Neutrophil (primary cell): ENCODE measurements around the gene SLC25A23.

ENCODE experiments used
- H3K27ac ChIP-seq: fragments of 200-600 bp; sonication (generic); 2 replicates; pipeline ENCODE4 v1.5.1; 2016; ENCODE audit warnings: mild to moderate bottlenecking, moderate library complexity
- H3K27me3 ChIP-seq: fragments of 200-600 bp; sonication (generic); 2 replicates; pipeline ENCODE4 v1.6.0; 2016; ENCODE audit warnings: mild to moderate bottlenecking
- H3K36me3 ChIP-seq: fragments of 200-600 bp; sonication (generic); 2 replicates; pipeline ENCODE4 v1.5.1; 2017
- H3K4me1 ChIP-seq, 2 experiments: fragments of 200-600 bp in 1 of 2; sonication (generic) in 1 of 2; 1 replicate in 1 of 2; 2 replicates in 1 of 2; pipeline versions ENCODE4 v1.5.1 to v1.6.1; 2013 to 2016; ENCODE audit warnings: low read depth in 1 of 2, low read length in 1 of 2, mild to moderate bottlenecking in 1 of 2, moderate library complexity in 1 of 2; ENCODE audit not compliant: control insufficient read depth in 1 of 2, insufficient read depth in 1 of 2
- H3K4me3 ChIP-seq, 2 experiments: fragments of 200-600 bp in 1 of 2; sonication (generic) in 1 of 2; 1 replicate in 1 of 2; 2 replicates in 1 of 2; pipeline ENCODE4 v1.5.1; 2013 to 2016; ENCODE audit warnings: low read depth in 1 of 2, low read length in 1 of 2, mild to moderate bottlenecking in 1 of 2, moderate library complexity in 1 of 2
- H3K9me3 ChIP-seq: fragments of 200-600 bp; sonication (generic); 2 replicates; pipeline ENCODE4 v1.5.1; 2016
- TF ChIP-seq, protein P1 (sequence below): fragments of 200-600 bp; sonication (generic); IDR thresholded peaks from 2 replicates; pipeline ENCODE4 v1.5.1; 2016; ENCODE audit warnings: antibody characterized with exemption

The SLC25A23 gene

DNA sequence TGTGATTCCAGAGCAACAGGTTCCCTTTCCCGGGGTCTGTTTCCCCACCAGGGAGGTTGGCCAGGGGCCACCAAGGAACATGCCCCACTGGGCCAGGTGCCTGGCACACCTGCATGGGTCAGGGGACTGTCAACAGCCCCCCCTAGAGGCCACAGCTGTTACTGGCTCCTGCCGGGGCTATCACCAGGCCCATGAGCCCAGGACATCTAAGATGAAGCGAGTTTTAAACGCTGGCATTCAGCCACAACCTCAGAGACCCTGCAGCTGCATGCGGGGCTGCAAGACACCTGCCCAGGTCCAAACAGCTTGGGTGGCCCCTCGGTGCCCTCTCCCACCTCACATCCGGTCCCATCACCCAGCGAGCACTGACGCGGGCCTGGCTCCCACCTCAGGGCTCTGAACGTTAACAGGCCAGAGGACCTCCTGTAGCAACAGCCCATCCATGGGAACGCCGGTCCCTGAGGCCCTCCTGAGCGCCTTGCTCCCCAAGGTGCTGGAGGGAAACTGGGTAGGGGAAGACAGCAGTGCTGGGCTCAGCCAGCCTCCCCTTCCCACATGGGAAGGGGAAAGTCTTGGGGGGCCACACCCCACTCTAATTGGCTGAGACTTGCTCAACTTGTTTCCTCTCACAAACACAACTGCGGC is 47.0 kb downstream of the SLC25A23 start:
- TF ChIP-seq, protein P1, sequence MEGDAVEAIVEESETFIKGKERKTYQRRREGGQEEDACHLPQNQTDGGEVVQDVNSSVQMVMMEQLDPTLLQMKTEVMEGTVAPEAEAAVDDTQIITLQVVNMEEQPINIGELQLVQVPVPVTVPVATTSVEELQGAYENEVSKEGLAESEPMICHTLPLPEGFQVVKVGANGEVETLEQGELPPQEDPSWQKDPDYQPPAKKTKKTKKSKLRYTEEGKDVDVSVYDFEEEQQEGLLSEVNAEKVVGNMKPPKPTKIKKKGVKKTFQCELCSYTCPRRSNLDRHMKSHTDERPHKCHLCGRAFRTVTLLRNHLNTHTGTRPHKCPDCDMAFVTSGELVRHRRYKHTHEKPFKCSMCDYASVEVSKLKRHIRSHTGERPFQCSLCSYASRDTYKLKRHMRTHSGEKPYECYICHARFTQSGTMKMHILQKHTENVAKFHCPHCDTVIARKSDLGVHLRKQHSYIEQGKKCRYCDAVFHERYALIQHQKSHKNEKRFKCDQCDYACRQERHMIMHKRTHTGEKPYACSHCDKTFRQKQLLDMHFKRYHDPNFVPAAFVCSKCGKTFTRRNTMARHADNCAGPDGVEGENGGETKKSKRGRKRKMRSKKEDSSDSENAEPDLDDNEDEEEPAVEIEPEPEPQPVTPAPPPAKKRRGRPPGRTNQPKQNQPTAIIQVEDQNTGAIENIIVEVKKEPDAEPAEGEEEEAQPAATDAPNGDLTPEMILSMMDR: no peak
- Histone ChIP-seq H3K36me3 (peaks cover 39% of the 10 kb centered on the region), H3K9me3 (no peaks in the 10 kb centered on the region), H3K4me1 (no peaks in the 10 kb centered on the region), H3K27me3 (no peaks in the 10 kb centered on the region), H3K4me3 (no peak overlapping the region), H3K27ac (no peak overlapping the region)

DNA sequence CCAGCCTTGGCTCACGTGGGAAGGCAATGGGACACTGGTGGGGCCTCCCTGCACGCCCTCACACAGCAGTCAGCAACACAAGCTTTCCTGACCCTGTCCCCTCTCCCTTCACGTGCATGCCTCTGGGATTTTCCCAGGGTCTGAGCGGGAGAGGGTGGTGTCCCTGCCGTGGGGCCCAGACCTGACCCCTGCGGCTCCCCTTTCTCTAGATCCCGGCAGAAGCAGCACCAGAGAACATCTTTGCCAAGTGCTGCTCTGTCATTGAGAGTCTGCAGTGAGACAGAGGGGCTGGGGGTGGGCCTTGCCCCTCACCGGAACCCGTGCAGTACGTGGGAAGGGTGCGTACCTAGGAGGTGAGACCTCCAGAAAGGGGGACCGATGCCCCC is 47.5 kb downstream of the SLC25A23 start:
- H3K4me1 ChIP-seq: no peaks in the 10 kb centered on the region
- no peaks in the 10 kb centered on the region for H3K9me3 ChIP-seq
- no peak overlapping the region for H3K27ac ChIP-seq
- H3K36me3 ChIP-seq: peaks cover 33% of the 10 kb centered on the region
- TF ChIP-seq, protein P1: no peak
- H3K4me3 ChIP-seq: no peak overlapping the region
- H3K27me3 ChIP-seq: no peaks in the 10 kb centered on the region

DNA sequence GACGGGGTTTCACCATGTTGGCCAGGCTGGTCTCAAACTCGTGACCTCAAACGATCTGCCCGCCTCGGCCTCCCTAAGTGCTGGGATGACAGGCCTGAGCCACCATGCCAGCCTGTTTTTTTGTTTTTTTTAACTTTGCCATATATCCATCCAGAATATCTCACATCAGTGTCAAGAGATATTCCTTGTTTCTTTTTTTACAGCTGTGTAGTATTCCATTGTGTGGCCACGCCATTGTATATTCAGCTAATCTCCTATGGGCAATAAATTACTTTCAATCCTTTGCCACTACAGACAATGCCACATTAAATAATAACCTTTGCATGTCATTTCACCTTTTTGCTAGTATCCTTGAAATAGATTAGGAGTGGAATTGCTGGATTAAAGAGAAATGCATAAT is 50.2 kb downstream of the SLC25A23 start:
- Histone ChIP-seq H3K27ac (no peak overlapping the region), H3K9me3 (no peaks in the 10 kb centered on the region), H3K4me3 (no peak overlapping the region), H3K27me3 (no peaks in the 10 kb centered on the region), H3K4me1 (no peaks in the 10 kb centered on the region), H3K36me3 (peaks cover 6% of the 10 kb centered on the region)
- TF ChIP-seq, protein P1: no peak

DNA sequence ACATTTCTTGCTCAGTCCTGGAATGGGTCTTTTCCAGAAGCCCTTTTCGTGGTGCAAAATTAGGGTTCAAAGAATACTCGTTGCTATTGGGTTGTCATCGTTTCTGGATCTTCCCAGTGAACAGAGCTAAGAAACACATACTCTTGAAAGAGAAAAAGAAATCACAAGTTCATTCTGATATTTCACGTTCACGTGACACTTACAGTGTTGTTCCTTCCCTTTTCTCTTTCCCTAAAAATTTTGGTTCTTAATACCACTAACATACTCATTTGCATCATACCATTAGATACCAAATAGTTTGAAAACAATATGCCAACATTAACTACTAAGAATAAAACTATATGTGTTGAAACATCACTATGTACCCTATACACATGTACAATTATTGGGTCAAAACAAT is 53.2 kb downstream of the SLC25A23 start:
- Histone ChIP-seq H3K27me3 (no peaks in the 10 kb centered on the region), H3K27ac (no peak overlapping the region), H3K4me3 (no peak overlapping the region), H3K4me1 (no peaks in the 10 kb centered on the region), H3K36me3 (no peaks in the 10 kb centered on the region), H3K9me3 (no peaks in the 10 kb centered on the region)
- TF ChIP-seq, protein P1: no peak

DNA sequence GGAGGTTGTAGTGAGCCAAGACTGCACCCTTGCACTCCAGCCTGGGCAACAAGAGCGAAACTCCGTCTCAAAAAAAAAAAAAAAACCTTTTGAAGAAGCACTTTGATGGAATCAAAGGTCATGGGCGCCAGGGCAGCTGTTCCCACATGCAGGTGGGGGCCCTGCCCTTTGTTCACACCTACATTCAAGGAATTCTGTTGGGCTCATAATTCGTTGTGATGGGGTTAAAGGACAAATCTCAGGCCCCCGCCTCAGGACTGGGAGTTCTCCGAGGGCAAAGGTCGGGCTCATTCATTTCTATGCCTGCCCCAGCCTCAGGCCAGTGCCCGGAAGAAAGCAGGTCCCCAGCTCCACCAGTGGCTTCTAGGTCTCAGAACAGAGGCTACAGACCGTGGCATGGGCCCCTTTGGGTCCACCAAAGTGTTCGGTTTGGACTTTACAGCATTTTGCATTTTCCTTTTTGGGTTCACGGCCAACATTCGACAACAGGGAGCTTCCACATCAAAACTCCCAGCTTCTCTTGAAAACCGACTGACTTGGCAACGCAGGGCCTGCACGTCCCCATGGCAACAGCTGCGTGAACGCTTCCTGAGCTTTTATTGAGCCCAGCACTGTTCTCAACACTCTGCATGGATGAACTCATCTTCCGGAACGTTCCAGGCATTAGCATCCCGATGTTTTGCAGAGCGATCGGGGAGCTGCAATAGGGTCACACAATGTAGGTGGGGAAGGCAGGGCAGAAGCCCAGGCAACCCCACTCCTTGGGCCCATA is 56.6 kb downstream of the SLC25A23 start:
- Histone ChIP-seq H3K9me3 (no peaks in the 10 kb centered on the region), H3K27me3 (no peaks in the 10 kb centered on the region), H3K27ac (no peak overlapping the region), H3K4me3 (no peak overlapping the region), H3K36me3 (no peaks in the 10 kb centered on the region), H3K4me1 (no peaks in the 10 kb centered on the region)
- TF ChIP-seq, protein P1: no peak
